Uterus (tissue), 4 donors: Measurements from ENCODE around the gene INTS15. TPM values are rescaled to one million over a fixed set of nuclear protein-coding genes. Genes with fewer than 3 reads are reported as not detected.

ENCODE experiments used
- DNase-seq, 2 donors: peaks; one replicate each; pipeline ENCODE4 v3.0.0-alpha.2; 2019 to 2020
- H3K27ac ChIP-seq, 2 donors: fragments of 200-600 bp; sonication (generic); 1 replicate in 1 of 2; 2 replicates in 1 of 2; pipeline ENCODE4 v1.5.1; 2016 to 2018
- H3K27me3 ChIP-seq, 2 donors: fragments of 200-600 bp; sonication (generic); one replicate each; pipeline ENCODE4 v1.5.1; 2018 to 2019; ENCODE audit warnings: control low read depth in 1 of 2
- H3K36me3 ChIP-seq, 2 donors: fragments of 200-600 bp; sonication (generic); one replicate each; pipeline ENCODE4 v1.5.1; 2019; ENCODE audit warnings: control low read depth in 1 of 2
- H3K4me1 ChIP-seq, 2 donors: fragments of 200-600 bp; sonication (generic); one replicate each; pipeline ENCODE4 v1.5.1; 2018 to 2019; ENCODE audit warnings: control low read depth in 1 of 2
- H3K4me3 ChIP-seq, 2 donors: fragments of 200-600 bp; sonication (generic); 1 replicate in 1 of 2; 2 replicates in 1 of 2; pipeline ENCODE4 v1.5.1; 2018 to 2019; ENCODE audit warnings: mild to moderate bottlenecking in 1 of 2
- H3K9me3 ChIP-seq, 2 donors: fragments of 200-600 bp; sonication (generic); one replicate each; pipeline ENCODE4 v1.5.1; 2019; ENCODE audit warnings: control low read depth in 1 of 2
- CTCF ChIP-seq, 4 experiments: fragments of 200-600 bp in 2 of 4; fragments of 450-650 bp in 2 of 4; sonication (generic) in 2 of 4; IDR thresholded peaks; one replicate each; pipeline ENCODE4 v1.5.1; 2016 to 2019; ENCODE audit warnings: antibody characterized with exemption in 4 of 4, mild to moderate bottlenecking in 2 of 4, moderate library complexity in 1 of 4
- POLR2A ChIP-seq, 2 donors: fragments of 450-650 bp; IDR thresholded peaks; one replicate each; pipeline ENCODE4 v1.6.1; 2016; ENCODE audit warnings: antibody characterized with exemption in 2 of 2, mild to moderate bottlenecking in 1 of 2, moderate library complexity in 1 of 2
- intact Hi-C: fragments of 100-400 bp; cut with DNase I; formaldehyde crosslinking; loops from one replicate; pipeline ENCODE4 v1.15.1; 2023; ENCODE audit warnings: low total_unique reads
- total RNA-seq, 4 donors: library from RNA; depleted of rRNA in 3 of 4; stranded (reverse); fragments of >200 nt in 3 of 4; gene quantifications; one replicate each; pipeline versions ENCODE4 v1.1.0 to v1.2.4, GENCODE V29; 2014 to 2023
- donor health status: DM: yes; HTN: yes; CAD: no.

INTS15 gene
- total RNA-seq, 4 donors from 2014 or later: 7.6 to 44.1 (median 23.9) TPM

DNA sequence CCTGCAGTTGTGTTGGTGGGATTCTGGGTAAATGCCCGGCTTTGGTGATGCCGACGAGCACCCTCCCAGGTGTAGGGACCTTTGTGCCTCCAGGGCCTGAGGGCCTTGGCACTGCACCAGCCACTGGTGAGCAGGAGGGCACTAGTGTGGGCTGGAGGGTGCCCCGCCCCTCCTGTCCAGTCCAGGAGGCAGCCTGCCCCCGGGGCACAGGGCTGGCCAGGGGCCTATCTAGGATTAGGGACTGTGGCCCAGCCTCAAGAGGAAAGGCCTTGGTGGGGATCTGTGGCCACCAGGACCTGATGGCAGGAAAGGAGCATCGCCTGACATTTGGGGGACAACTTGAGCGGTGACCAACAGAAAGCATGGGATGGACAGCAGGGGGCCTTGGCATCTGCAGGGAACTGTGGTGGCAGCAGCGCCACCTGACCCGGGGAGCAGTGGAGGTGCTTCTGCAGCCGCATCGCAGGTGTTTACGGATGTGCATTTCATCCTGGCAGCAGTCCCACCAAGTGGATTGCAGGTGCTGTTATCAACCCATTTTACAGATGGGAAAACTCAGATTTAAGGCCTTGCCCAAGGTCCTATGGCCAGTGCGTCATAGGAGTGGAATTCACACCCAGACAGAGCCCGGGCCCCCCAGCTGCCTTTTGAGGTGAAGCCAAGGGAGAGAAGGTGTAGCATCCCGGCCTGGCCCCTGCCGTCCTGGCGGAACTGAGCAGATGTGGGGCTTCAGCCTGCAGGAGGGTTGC, 58.4 kb downstream of the INTS15 start:
- no peak for DNase-seq
- H3K36me3 ChIP-seq: no peaks in the 10 kb centered on the region
- intact Hi-C loops: no loop called here

DNA sequence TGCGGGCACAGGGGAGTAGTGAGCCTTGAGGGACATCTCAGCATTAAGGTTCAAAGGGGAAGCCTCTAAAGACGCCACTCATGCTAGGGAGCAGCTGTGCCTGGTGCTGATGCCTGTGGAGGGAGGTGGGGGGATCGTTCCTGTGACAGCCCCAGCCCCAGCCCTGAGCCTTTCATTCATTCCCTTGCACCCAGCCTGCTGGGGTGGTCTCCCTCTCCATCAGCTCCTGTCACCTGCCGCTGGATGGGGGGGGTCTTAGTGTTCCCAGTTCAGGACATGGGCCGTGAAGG, 58.9 kb downstream of the INTS15 start:
- no peaks in the 10 kb centered on the region for H3K9me3 ChIP-seq
- H3K4me1 ChIP-seq: no peaks in the 10 kb centered on the region
- H3K27me3 ChIP-seq: no peaks in the 10 kb centered on the region
- no peaks in the 10 kb centered on the region for H3K36me3 ChIP-seq
- TF ChIP-seq CTCF (IDR thresholded peaks at IDR 0.05) (no peak), POLR2A (IDR thresholded peaks at IDR 0.05) (no peak)
- no peak for DNase-seq
- no peak overlapping the region for H3K4me3 ChIP-seq
- intact Hi-C loops: no loop called here
- H3K27ac ChIP-seq: no peak overlapping the region

More for the DNA sequence above, 58.4 kb downstream of the INTS15 start:
- Histone ChIP-seq H3K27ac (no peak overlapping the region), H3K27me3 (no peaks in the 10 kb centered on the region), H3K4me1 (no peaks in the 10 kb centered on the region), H3K4me3 (no peak overlapping the region), H3K9me3 (no peaks in the 10 kb centered on the region)
- TF ChIP-seq CTCF (IDR thresholded peaks at IDR 0.05): no peak
- TF ChIP-seq POLR2A (IDR thresholded peaks at IDR 0.05): no peak

- no peak for DNase-seq
- Histone ChIP-seq H3K9me3 (no peaks in the 10 kb centered on the region), H3K4me1 (no peaks in the 10 kb centered on the region), H3K36me3 (no peaks in the 10 kb centered on the region), H3K4me3 (no peak overlapping the region), H3K27me3 (no peaks in the 10 kb centered on the region), H3K27ac (no peak overlapping the region)
- intact Hi-C loops: no loop called here
- TF ChIP-seq CTCF (IDR thresholded peaks at IDR 0.05) (no peak), POLR2A (IDR thresholded peaks at IDR 0.05) (no peak)
Observed at GRCh38 chr7:6649241-6649961, 59.6 kb downstream of the INTS15 start.

DNA sequence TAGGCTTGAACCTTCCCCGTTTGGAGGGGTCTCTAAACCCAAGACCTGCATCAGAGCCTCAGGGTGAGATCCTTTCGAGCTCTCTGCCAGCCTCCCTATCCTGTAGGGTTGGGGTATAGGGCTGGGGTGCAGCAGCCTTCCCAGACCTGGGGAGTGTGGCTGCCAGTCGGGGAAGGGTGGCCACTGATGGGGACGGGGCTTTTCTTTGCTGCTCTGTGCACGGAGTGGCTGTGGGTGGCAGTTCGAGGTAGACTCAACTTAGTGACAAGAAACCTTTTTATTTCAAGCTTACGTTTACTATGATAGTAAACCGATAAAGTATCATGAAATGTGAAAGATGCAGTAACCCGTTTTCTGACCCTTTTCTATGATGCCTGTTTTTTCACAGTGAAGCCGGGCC, 60.3 kb downstream of the INTS15 start:
- H3K4me1 ChIP-seq: no peaks in the 10 kb centered on the region
- no peaks in the 10 kb centered on the region for H3K27me3 ChIP-seq
- no peaks in the 10 kb centered on the region for H3K9me3 ChIP-seq
- no peak overlapping the region for H3K4me3 ChIP-seq
- TF ChIP-seq POLR2A (IDR thresholded peaks at IDR 0.05): no peak
- no peak for TF ChIP-seq CTCF (IDR thresholded peaks at IDR 0.05)
- no peak for DNase-seq
- no peak overlapping the region for H3K27ac ChIP-seq
- intact Hi-C loops: no loop called here
- no peaks in the 10 kb centered on the region for H3K36me3 ChIP-seq

DNA sequence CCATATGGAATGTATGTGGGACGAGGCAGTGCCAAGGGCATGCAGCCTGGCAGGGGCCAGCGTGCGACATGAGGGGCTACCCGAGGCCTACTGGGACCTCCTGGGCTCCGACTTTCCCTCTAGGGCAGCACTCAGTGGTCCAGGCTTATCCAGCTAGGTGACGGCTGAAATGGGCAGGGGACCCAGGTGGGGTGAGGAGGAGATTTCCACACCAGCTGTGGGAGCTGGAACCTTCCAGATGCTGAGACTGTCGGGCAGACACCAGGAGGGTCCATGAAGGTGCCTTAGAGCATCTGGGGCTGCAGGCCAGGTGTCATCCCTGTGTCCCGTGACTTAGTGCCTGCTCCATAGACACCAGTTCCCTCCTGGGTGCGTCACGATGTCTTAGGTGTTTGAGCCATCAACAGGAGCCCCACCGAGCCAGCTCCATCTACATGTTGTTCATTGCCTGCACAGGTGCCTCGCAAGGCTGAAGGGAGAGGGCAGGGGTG, 60.7 kb downstream of the INTS15 start:
- Histone ChIP-seq H3K27ac (no peak overlapping the region), H3K9me3 (no peaks in the 10 kb centered on the region), H3K36me3 (no peaks in the 10 kb centered on the region), H3K27me3 (no peaks in the 10 kb centered on the region), H3K4me1 (no peaks in the 10 kb centered on the region), H3K4me3 (no peak overlapping the region)
- no peak for DNase-seq
- TF ChIP-seq POLR2A (IDR thresholded peaks at IDR 0.05) (no peak), CTCF (IDR thresholded peaks at IDR 0.05) (no peak)
- intact Hi-C loops: no loop called here
